BJ (cell line): ENCODE results near the gene GNG12. TPM values are rescaled to one million over a fixed set of nuclear protein-coding genes. Genes with fewer than 3 reads are reported as not detected.

Experiments
- CTCF ChIA-PET: fragments of 350-600 bp; formaldehyde crosslinking; extraction: SDS; loops from one replicate; lab custom pipeline; 2021; ENCODE audit warnings: antibody characterized with exemption, inconsistent platforms; lab: Yijun Ruan, JAX
- POLR2A ChIA-PET: fragments of 300-600 bp; sonication (Branson Sonifier 250); formaldehyde crosslinking; extraction: SDS; loops from one replicate; lab custom pipeline; 2021; ENCODE audit warnings: antibody characterized with exemption; lab: Charles Lee
- DNase-seq: peaks from one replicate; pipeline ENCODE4 v3.0.0-alpha.2; 2011; ENCODE audit warnings: low read depth
- H3K27me3 ChIP-seq: 2 replicates; pipeline ENCODE4 v1.6.0; 2011; ENCODE audit warnings: low read length; ENCODE audit not compliant: control insufficient read depth, insufficient read depth
- H3K36me3 ChIP-seq: 2 replicates; pipeline ENCODE4 v1.5.1; 2011; ENCODE audit warnings: low read length; ENCODE audit not compliant: control insufficient read depth, insufficient read depth
- H3K4me3 ChIP-seq: 2 replicates; pipeline ENCODE4 v1.5.1; 2011; ENCODE audit warnings: low read depth, mild to moderate bottlenecking, control low read depth, low read length
- polyA plus RNA-seq: library from polyadenylated mRNA; depleted of rRNA; stranded (reverse); fragments of >200 nt; gene quantifications from 2 replicates; pipeline ENCODE4 v1.2.3, GENCODE V29; 2011
- TF ChIP-seq, protein P1 (sequence below): IDR thresholded peaks from 2 replicates; pipeline ENCODE4 v1.5.1; 2011; ENCODE audit warnings: low read depth, mild to moderate bottlenecking, control low read depth, inconsistent platforms, low read length, moderate library complexity; ENCODE audit not compliant: insufficient read depth

Gene GNG12
- polyA plus RNA-seq, 1 experiment = 99.6 TPM

DNA sequence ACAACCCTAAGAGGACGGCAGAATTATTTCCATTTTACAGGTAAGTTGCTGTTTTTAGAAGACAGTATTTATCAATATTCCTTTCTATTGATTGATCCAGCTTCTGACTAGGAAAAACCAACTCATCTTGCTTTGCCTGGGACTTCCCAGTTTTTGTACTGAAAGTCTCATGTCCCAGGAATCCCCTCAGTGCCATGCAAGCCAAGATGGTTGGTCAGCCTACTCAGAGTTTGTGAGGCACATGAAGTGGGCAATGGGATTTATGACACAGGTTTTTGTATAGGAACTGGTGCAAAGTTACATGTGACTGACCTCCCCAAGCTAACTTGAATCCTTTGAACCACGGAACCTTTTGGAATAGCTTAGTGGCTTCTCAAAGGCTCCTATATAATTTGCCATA lies 45.5 kb downstream of the GNG12 start:
- CTCF ChIA-PET = interaction anchor here (1.0 to 2.4 kb wide), 4 partner anchors 11 to 27 kb away, joined by 3 to 12 read pairs (median 7); no protein-coding TSS in a partner anchor
- H3K4me3 ChIP-seq = no peak overlapping the region
- POLR2A ChIA-PET = no interaction called here
- H3K27me3 ChIP-seq = no peaks in the 10 kb centered on the region
- no peaks in the 10 kb centered on the region for H3K36me3 ChIP-seq
- TF ChIP-seq, protein P1, sequence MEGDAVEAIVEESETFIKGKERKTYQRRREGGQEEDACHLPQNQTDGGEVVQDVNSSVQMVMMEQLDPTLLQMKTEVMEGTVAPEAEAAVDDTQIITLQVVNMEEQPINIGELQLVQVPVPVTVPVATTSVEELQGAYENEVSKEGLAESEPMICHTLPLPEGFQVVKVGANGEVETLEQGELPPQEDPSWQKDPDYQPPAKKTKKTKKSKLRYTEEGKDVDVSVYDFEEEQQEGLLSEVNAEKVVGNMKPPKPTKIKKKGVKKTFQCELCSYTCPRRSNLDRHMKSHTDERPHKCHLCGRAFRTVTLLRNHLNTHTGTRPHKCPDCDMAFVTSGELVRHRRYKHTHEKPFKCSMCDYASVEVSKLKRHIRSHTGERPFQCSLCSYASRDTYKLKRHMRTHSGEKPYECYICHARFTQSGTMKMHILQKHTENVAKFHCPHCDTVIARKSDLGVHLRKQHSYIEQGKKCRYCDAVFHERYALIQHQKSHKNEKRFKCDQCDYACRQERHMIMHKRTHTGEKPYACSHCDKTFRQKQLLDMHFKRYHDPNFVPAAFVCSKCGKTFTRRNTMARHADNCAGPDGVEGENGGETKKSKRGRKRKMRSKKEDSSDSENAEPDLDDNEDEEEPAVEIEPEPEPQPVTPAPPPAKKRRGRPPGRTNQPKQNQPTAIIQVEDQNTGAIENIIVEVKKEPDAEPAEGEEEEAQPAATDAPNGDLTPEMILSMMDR = no peak
- DNase-seq = no peak

- H3K4me3 ChIP-seq = no peak overlapping the region
- no peaks in the 10 kb centered on the region for H3K27me3 ChIP-seq
- no peaks in the 10 kb centered on the region for H3K36me3 ChIP-seq
- POLR2A ChIA-PET = no interaction called here
- TF ChIP-seq, protein P1 = no peak
- CTCF ChIA-PET = interaction anchor here (1.0 to 2.4 kb wide), 5 partner anchors 10 to 254 kb away, joined by 3 to 12 read pairs (median 4); no protein-coding TSS in a partner anchor
- DNase-seq = no peak
Measured at GRCh38 chr1:67785847-67786753, 47.2 kb downstream of the GNG12 start.

DNA sequence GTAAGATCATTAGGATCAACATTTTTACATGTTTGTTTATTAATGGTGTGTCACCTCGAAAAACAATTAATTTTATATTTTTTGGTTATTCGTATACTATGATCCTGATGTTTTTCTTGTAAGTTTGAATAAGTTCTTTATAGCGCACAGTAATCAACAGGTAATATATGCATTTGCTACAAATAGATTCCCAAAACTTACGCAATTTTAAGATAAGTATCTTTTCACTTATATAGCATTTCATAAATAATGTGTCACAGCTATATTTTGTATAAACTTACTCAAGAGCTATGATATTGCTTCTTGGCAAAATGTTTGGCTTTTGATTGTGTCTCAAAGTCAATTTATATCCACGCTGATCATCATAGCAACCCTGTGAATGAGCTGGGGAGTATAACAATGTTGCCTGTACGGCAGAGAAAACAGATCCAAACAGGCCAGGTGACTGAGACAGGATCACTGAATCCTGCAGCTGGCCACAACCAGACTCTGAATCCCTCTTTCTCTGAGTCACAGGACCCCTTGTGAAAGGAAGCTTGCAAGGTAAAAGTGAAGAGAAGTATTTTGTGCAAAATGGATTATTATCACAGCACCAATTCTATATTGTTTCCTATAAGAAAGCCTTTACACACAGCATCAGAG lies 48.6 kb downstream of the GNG12 start:
- TF ChIP-seq, protein P1 = no peak
- DNase-seq = no peak
- POLR2A ChIA-PET = no interaction called here

GRCh38 chr1:67780637-67781036 lies 52.6 kb downstream of the GNG12 start:
- TF ChIP-seq, protein P1 = no peak
- POLR2A ChIA-PET = no interaction called here
- Histone ChIP-seq H3K36me3 (no peaks in the 10 kb centered on the region), H3K27me3 (no peaks in the 10 kb centered on the region), H3K4me3 (no peak overlapping the region)
- no peak for DNase-seq
- CTCF ChIA-PET = interaction anchor here (1.5 kb wide), 1 partner anchor 14 kb away, joined by 6 read pairs; no protein-coding TSS in a partner anchor

More for the DNA sequence above, 48.6 kb downstream of the GNG12 start:
- Histone ChIP-seq H3K27me3 (no peaks in the 10 kb centered on the region), H3K4me3 (no peak overlapping the region), H3K36me3 (no peaks in the 10 kb centered on the region)
- CTCF ChIA-PET = interaction anchor here (0.6 kb wide), 1 partner anchor 252 kb away, joined by 3 read pairs; no protein-coding TSS in a partner anchor

DNA sequence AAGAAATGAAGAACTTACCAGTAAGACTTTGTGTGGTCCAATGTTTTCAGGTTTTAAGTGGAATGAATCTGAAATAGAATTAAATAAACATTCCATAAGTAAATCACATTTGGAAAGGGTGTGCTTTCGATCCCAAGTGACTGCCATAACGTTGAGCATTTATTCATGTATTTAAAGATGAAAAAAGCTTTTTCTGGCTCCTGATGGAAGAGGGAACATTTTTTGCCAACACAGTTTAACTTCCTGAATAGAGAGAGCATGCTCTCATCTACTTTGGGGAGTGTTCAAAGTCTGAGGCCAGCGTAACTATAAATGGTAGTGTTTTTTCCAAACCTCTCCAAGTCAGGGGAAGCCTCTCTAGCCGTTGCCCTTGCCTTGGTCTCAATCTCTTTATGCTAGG lies 55.8 kb downstream of the GNG12 start:
- TF ChIP-seq, protein P1 = no peak
- POLR2A ChIA-PET = no interaction called here
- Histone ChIP-seq H3K4me3 (no peak overlapping the region), H3K27me3 (no peaks in the 10 kb centered on the region), H3K36me3 (peaks cover 2% of the 10 kb centered on the region; the same call in 1 of the 2 replicates)
- CTCF ChIA-PET = interaction anchor here (2.2 to 2.4 kb wide), 2 partner anchors 10 to 11 kb away, joined by 9 to 14 read pairs; no protein-coding TSS in a partner anchor
- no peak for DNase-seq
